Measurements from ENCODE around the gene CNPY3.

DNA sequence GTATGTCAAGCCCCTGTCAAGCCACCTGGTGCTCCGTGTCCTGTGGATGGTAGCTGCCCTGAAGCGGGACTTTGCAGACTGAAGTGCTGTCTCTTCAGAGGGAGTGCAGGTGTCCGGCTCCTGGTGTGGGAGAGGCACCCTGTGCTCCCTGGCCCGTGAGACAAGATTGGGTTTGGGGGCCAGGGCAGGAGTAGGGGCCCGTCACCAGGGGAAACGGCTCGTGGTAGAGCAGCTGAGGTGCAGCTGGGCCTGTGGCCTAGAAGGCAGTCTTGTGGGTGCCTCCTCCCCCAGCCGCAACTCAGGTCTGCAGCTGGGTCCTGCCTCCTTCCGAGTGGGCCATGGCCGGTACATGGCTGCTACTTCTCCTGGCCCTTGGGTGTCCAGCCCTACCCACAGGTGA lies 13.5 kb upstream of the CNPY3 start, which contains the start of gene PTCRA:
- TF ChIP-seq, protein P1, sequence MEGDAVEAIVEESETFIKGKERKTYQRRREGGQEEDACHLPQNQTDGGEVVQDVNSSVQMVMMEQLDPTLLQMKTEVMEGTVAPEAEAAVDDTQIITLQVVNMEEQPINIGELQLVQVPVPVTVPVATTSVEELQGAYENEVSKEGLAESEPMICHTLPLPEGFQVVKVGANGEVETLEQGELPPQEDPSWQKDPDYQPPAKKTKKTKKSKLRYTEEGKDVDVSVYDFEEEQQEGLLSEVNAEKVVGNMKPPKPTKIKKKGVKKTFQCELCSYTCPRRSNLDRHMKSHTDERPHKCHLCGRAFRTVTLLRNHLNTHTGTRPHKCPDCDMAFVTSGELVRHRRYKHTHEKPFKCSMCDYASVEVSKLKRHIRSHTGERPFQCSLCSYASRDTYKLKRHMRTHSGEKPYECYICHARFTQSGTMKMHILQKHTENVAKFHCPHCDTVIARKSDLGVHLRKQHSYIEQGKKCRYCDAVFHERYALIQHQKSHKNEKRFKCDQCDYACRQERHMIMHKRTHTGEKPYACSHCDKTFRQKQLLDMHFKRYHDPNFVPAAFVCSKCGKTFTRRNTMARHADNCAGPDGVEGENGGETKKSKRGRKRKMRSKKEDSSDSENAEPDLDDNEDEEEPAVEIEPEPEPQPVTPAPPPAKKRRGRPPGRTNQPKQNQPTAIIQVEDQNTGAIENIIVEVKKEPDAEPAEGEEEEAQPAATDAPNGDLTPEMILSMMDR (IDR thresholded peaks at IDR 0.05), result no peak
- no peak for TF ChIP-seq POLR2A (IDR thresholded peaks at IDR 0.05)

Data from uterus (tissue), 2 donors.